Superior temporal gyrus (tissue), 1 donor: ENCODE measurements around the gene FBXL13.
"Not testable (repeated sequence)": the region's sequence is repeated elsewhere in the genome, so short reads cannot be mapped to it uniquely, and the experiment has no call there.

ENCODE experiments used
- DNase-seq: peaks from one replicate; pipeline ENCODE4 v3.0.0-alpha.2; 2016; ENCODE audit errors: extremely low spot score

Gene FBXL13

GRCh38 chr7:102819151-102819550, 255.4 kb downstream of the FBXL13 start:
- no peak for DNase-seq

- DNase-seq: no peak
These were observed 256.7 kb downstream of the FBXL13 start for GRCh38 chr7:102817616-102818573.

DNA sequence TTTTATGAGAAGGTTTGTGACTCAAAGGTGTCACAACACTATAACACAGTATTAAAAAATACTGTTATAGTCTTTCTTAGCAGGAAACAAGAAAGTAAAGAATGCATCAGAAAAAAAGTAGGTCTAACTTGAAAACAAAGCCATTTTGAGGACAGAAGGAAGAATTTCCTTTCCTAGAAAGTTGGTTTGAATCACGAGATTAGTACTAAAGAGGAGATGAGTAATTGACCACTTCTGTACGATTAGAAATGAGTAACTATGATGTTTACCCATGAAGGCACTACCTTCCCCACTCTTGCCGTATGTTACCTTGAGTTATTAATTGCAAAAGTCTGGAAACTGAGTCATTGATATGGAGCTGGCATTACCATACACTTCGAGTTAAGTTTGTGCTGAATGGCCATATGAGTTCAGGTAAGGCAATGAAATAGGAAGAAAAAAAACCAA, 260.5 kb downstream of the FBXL13 start:
- DNase-seq: no peak

DNA sequence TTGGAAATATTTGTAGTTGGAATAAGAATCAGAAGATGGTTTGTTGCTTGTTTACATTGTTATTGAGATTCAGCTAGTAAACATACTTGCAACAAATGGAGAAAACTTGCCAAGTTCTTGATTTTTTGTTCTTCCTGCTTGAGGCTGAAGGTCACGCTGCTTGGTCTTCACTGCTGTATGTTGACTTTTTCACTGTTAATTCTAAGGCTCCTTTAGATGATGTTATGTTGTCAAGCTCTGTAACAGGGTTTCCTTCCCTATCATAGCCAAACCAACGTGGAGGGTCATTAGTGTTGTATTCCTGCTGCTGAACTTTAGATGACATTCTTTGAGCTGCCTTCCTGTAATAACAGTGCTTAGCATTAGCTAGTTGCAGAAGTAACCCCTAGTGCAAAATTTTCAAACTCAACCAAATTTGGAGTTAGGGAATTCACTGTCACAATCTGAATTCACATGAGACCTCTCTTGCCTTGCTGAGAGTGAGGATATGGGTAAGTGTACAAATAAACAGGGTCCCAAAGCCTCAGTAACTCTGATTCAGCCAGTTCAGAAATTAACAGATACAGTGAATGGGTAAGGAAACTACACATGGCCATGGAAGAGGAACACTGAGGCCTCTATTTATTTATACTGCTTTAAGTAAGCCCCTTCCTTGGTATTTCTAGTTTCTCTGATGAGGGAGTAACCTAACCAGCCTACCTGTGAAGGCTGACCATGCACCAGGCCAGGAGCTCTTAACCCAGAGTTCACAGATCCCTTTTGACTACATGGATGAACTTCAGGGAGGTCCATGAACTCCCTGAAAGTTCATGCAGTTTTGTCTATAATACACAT, 261.2 kb downstream of the FBXL13 start:
- DNase-seq: no peak

- DNase-seq: no peak
These were observed 262.5 kb downstream of the FBXL13 start for GRCh38 chr7:102811942-102812678.

- DNase-seq: peak; percentile 45
These were observed 263.7 kb downstream of the FBXL13 start for GRCh38 chr7:102810916-102811315.

DNA sequence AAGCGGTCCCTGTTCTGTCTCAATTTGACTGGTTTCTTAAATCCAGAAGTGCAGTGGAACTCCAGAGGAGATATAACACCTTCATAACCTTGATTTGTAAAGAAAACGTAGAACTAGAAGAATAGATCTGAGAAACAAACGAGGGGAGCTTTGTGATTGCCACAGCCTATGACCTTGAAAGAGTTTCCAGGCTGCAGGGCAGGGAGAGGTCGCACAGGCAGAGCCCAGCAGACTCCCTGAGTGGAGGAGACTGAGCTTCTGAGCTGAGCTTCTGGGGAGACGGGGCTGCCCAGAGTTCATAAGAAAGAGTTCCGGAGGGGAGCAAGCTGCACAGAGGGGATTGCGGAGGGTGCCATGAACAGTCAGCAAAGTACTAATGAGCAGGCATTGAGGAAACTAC, 268.0 kb downstream of the FBXL13 start:
- no peak for DNase-seq

DNA sequence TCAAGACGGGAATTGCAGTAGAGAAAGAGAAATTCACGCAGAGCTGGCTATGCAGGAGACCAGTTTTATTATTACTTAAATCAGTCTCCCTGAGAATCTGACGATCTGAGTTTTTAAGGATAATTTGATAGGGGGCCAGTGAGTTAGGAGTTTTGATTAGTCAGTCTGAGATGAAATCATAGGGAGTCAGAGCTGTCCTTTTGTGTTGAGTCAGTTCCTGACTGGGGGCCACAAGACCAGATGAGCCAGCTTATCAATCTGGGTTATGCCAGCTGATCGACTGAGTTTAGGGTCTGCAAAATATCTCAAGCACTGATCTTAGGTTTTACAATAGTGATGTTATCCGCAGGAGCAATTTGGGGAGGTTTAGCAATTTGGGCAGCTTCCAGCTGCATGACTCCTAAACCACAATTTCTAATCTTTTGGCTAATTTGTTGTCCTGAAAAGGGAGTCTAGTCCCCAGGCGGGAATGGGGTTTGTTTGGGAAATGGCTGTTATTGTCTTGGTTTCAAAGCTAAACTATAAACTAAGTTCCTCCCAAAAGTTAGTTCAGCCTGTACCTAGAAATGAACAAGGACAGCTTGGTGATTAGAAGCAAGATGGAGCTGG, 278.5 kb downstream of the FBXL13 start:
- DNase-seq: not testable (repeated sequence)

DNA sequence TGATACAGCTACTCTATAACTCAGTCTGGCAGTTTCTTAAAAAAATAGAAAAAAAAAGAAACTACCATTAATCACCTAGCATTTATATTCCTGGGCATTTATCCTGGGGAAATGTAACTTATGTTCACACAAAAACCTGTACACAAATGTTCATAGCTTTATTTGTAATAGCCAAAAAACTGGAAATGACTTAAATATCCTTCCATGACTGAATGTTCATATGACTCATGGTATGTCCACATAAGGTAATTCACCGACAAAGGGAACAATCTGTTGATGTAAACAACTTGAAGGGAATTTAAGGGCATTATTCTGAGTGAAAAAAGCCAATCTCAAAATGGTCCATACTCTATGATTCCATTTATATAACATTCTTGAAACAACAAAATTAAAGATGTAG, 280.0 kb downstream of the FBXL13 start:
- DNase-seq: not testable (repeated sequence)

DNA sequence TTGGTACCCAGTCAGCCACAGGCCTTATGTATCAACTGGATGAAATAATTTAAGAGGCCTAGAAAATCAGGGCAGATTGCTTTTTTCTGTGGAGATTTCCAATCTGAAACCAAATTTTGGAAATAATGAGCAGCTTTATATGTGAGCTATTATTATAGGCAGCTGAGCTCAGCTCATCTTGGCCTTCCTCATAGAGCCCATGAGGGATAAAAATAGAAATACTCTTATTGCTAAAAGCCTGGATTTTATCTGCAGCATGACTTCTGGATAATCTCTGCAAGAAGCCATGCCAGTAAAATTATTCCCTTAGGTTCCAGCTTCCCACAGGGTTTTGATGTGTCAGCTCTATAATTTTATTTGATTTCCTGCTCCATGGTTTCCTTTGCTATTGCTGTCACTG, 282.8 kb downstream of the FBXL13 start:
- not testable (repeated sequence) for DNase-seq

DNA sequence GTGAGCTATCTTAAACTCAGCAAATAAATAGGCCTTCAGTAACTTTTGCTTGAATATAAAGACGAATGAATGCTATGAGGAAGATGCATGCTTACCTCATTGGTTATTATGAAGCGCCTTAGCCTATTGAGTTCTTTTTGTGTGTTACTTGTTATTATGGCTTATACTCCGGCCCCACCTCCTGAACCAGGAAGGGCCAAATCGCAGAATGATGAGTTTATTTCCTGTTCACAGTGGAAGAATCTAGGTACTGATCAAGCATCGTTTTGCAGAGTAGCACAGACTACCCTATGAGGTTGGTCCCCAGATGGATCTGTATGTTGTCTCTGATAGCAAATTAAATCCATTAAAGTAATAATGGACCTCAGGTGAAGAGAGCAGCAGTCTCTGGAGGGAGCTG, 283.2 kb downstream of the FBXL13 start:
- peak; percentile 3 for DNase-seq

GRCh38 chr7:102790364-102791100, 284.1 kb downstream of the FBXL13 start:
- not testable (repeated sequence) for DNase-seq

GRCh38 chr7:102788770-102789169, 285.8 kb downstream of the FBXL13 start:
- not testable (repeated sequence) for DNase-seq

DNA sequence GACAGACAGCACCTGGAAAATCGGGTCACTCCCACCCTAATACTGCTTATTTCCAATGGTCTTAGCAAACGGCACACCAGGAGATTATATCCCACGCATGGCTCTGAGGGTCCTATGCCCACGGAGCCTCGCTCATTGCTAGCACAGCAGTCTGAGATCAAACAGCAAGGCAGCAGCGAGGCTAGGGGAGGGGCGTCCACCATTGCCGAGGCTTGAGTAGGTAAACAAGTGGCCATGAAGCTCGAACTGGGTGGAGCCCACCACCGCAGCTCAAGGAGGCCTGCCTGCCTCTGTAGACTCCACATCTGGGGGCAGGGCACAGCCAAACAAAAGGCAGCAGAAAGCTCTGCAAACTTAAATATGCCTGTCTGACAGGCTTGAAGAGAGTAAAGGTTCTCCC, 293.7 kb downstream of the FBXL13 start:
- DNase-seq: not testable (repeated sequence)

DNA sequence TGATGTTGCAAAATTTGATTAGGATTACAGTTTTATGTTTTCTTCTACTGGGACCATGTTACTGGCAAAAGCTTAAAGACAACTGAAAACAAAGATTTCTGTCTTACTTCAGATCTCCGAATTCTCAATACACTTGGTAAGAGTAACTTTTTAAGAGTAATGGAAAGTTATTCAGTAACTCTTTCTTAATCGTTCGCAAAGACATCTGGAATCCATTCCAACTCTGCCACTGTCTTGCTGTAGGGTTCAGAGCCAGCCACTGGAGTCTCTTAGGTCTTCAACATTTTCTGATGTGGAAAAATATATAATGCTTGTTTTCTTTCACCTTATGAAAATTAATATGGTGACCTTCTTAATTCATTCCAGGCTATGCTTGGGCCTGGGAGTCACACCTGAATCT, 295.9 kb downstream of the FBXL13 start:
- not testable (repeated sequence) for DNase-seq

- DNase-seq: not testable (repeated sequence)
These were observed 298.4 kb downstream of the FBXL13 start for GRCh38 chr7:102776217-102776616.

DNA sequence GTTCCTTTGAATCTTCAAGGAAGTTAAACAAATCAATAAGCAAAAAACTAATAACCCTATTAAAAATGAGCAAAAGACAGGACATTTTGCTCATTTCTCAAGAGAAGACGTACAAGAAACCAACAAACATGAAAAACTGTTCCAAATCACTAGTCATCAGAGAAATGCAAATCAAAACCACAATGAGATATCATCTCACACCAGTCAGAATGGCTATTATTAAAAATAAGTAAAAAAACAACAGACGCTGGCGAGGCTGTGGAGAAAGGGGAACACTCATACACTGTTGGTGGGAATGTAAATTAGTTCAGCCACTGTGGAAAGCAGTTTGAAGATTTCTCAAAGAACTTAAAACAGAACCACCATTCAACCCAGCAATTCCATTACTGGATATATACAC, 304.1 kb downstream of the FBXL13 start:
- DNase-seq: not testable (repeated sequence)

DNA sequence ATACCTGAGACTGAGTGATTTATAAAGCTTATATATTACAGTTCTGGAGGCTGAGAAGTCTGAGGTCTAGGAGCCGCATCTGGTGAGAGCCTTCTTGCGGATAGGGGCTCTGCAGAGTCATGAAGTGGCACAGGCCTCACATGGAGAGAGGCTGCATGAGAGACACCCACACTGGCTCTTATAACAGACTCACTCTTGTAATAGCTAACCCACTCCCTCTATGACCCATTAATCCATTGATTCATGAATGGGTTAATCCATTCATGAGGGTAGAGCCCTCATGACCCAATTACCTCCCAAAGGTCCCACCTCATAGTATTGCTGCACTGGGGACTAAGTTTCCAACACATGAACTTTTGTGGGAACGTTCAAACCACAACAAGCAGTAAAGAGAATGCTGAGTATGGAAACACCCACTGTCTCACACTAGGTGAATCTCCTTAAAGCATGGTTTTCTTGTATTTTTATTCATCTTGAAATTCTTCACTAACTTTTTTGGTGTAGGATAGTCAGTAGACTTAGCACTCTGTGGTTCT, 304.9 kb downstream of the FBXL13 start:
- not testable (repeated sequence) for DNase-seq

GRCh38 chr7:102763295-102763905, 311.2 kb downstream of the FBXL13 start:
- DNase-seq: not testable (repeated sequence)
